Endothelial cell (in vitro differentiated cells): ENCODE results near the gene PLK5. TPM values are rescaled to one million over a fixed set of nuclear protein-coding genes. Genes with fewer than 3 reads are reported as not detected.

ENCODE experiments used
- DNase-seq: peaks from one replicate; pipeline ENCODE4 v3.0.0; 2021; ENCODE audit warnings: low spot score
- H3K27ac Mint-ChIP-seq: one replicate; pipeline ENCODE4 v1.8.0; 2021; ENCODE audit warnings: mixed read lengths, inconsistent platforms; ENCODE audit not compliant: unreplicated experiment
- H3K27me3 Mint-ChIP-seq: one replicate; pipeline ENCODE4 v1.8.0; 2021; ENCODE audit warnings: mild to moderate bottlenecking, moderate library complexity, mixed read lengths, inconsistent platforms; ENCODE audit not compliant: unreplicated experiment
- H3K36me3 Mint-ChIP-seq: one replicate; pipeline ENCODE4 v1.8.0; 2021; ENCODE audit warnings: mild to moderate bottlenecking, low read depth, mixed read lengths, inconsistent platforms; ENCODE audit not compliant: unreplicated experiment
- H3K4me1 Mint-ChIP-seq: one replicate; pipeline ENCODE4 v1.8.0; 2021; ENCODE audit warnings: mild to moderate bottlenecking, mixed read lengths, inconsistent platforms; ENCODE audit not compliant: unreplicated experiment
- H3K4me3 Mint-ChIP-seq: one replicate; pipeline ENCODE4 v1.8.0; 2021; ENCODE audit warnings: mild to moderate bottlenecking, mixed read lengths, inconsistent platforms; ENCODE audit not compliant: unreplicated experiment
- H3K9me3 Mint-ChIP-seq: one replicate; pipeline ENCODE4 v1.8.0; 2021; ENCODE audit warnings: mixed read lengths, inconsistent platforms; ENCODE audit not compliant: unreplicated experiment
- CTCF ChIP-seq: fragments of 200-600 bp; sonication (generic); IDR thresholded peaks from one replicate; pipeline ENCODE4 v1.5.0; 2021; ENCODE audit warnings: antibody characterized with exemption; ENCODE audit not compliant: unreplicated experiment
- total RNA-seq: library from RNA; stranded (reverse); fragmentation: NEBNext Ultra II Directional; extraction: Animal tissue kit (Norgen Biotek cat#: 25700); gene quantifications from one replicate; pipeline ENCODE4 v1.2.1, GENCODE V29; 2021; ENCODE audit not compliant: unreplicated experiment

The PLK5 gene
- total RNA-seq, 1 donor from 2014 or later, result 1.1 TPM

GRCh38 chr19:1503089-1503924, 20.6 kb upstream of the PLK5 start:
- H3K27ac Mint-ChIP-seq, result no peak overlapping the region
- no peaks in the 10 kb centered on the region for H3K4me1 Mint-ChIP-seq
- peaks cover 3% of the 10 kb centered on the region for H3K36me3 Mint-ChIP-seq
- peak; percentile 66 for DNase-seq
- peak; percentile 89 for TF ChIP-seq CTCF
- H3K4me3 Mint-ChIP-seq, result no peak overlapping the region
- H3K27me3 Mint-ChIP-seq, result peaks cover 4% of the 10 kb centered on the region
- H3K9me3 Mint-ChIP-seq, result no peaks in the 10 kb centered on the region

- TF ChIP-seq CTCF, result no peak
- H3K27me3 Mint-ChIP-seq, result peaks cover 4% of the 10 kb centered on the region
- H3K4me1 Mint-ChIP-seq, result no peaks in the 10 kb centered on the region
- H3K9me3 Mint-ChIP-seq, result no peaks in the 10 kb centered on the region
- H3K4me3 Mint-ChIP-seq, result no peak overlapping the region
- no peak overlapping the region for H3K27ac Mint-ChIP-seq
- no peak for DNase-seq
- H3K36me3 Mint-ChIP-seq, result peaks cover 3% of the 10 kb centered on the region
Measured at GRCh38 chr19:1503925-1504773, 19.7 kb upstream of the PLK5 start.

GRCh38 chr19:1505012-1505411, 18.9 kb upstream of the PLK5 start:
- H3K36me3 Mint-ChIP-seq, result peaks cover 3% of the 10 kb centered on the region

GRCh38 chr19:1505991-1506881, 17.6 kb upstream of the PLK5 start:
- peaks cover 6% of the 10 kb centered on the region for H3K27me3 Mint-ChIP-seq
- H3K4me3 Mint-ChIP-seq, result peak overlapping the region; percentile 27
- peak overlapping the region; percentile 31 for H3K27ac Mint-ChIP-seq
- H3K36me3 Mint-ChIP-seq, result peaks cover 3% of the 10 kb centered on the region
- DNase-seq, result no peak
- no peaks in the 10 kb centered on the region for H3K9me3 Mint-ChIP-seq
- H3K4me1 Mint-ChIP-seq, result peaks cover 5% of the 10 kb centered on the region
- TF ChIP-seq CTCF, result no peak

More at GRCh38 chr19:1505012-1505411, 18.9 kb upstream of the PLK5 start:
- peaks cover 4% of the 10 kb centered on the region for H3K27me3 Mint-ChIP-seq
- no peak overlapping the region for H3K27ac Mint-ChIP-seq
- H3K4me1 Mint-ChIP-seq, result peaks cover 4% of the 10 kb centered on the region
- TF ChIP-seq CTCF, result no peak
- H3K4me3 Mint-ChIP-seq, result no peak overlapping the region
- H3K9me3 Mint-ChIP-seq, result no peaks in the 10 kb centered on the region
- DNase-seq, result no peak
